ENCODE results near the gene TBC1D8.

TBC1D8 gene

DNA sequence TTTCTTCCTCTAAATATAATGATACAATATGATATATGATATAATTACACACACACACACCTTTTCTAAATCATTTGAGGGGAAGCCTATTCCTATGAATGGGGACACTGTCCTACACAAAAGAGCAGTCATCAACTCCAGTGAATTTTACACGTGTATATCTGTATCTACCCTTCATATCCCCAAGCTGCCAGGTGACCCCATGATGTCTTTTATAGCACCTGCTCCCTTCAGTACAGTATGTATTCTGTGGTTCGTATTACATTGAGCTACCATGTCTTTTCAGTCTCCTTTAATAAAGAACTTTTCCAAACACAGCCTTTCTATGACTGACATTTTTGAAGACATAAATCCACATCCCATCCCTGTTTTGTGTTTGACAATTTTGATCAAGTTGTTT lies 19.0 kb downstream of the TBC1D8 start:
- Histone ChIP-seq H3K27me3 (ENCODE audit: low read depth, low read length) (no peaks in the 10 kb centered on the region), H3K4me3 (ENCODE audit: low read depth in 1 of 2, low read length in 2 of 2) (no peak overlapping the region), H3K9me3 (ENCODE audit: control insufficient read depth in 1 of 2, low read length in 2 of 2) (no peaks in the 10 kb centered on the region)

DNA sequence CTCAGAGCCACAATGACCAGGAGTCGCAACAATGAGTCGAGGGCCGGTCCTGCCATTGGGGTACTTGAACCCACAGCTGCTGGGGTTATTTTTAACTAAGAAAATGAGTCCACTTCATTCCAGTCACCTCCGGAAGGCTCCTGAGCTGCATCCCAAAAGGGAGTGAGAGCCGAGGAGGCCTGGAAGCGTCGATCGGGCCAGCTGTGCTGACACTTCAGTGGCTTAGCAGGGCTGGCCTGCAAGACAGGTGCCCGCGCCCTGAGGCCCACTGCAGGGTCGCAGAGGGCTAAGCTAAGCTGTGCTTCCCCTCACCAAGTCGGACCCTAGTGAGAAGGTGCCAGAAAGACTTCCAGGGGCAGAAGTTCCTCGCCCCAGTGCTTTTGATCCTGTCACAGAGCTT lies 21.1 kb downstream of the TBC1D8 start:
- no peaks in the 10 kb centered on the region for H3K9me3 ChIP-seq (ENCODE audit: control insufficient read depth in 1 of 2, low read length in 2 of 2)
- no peaks in the 10 kb centered on the region for H3K36me3 ChIP-seq (ENCODE audit: control insufficient read depth in 1 of 2, insufficient read depth in 2 of 2, low read length in 2 of 2)
- no peak overlapping the region for H3K27ac ChIP-seq (ENCODE audit: low read length)
- H3K27me3 ChIP-seq (ENCODE audit: low read depth, low read length): no peaks in the 10 kb centered on the region
- peaks cover under 1 to 2% of the 10 kb centered on the region in 2 donors for H3K4me1 ChIP-seq (ENCODE audit: control insufficient read depth in 1 of 2, insufficient read depth in 2 of 2, low read length in 2 of 2)
- no peak overlapping the region for H3K4me3 ChIP-seq (ENCODE audit: low read depth in 1 of 2, low read length in 2 of 2)

More for the DNA sequence above, 19.0 kb downstream of the TBC1D8 start:
- H3K4me1 ChIP-seq (ENCODE audit: control insufficient read depth in 1 of 2, insufficient read depth in 2 of 2, low read length in 2 of 2): no peaks in the 10 kb centered on the region
- no peak overlapping the region for H3K27ac ChIP-seq (ENCODE audit: low read length)
- H3K36me3 ChIP-seq (ENCODE audit: control insufficient read depth in 1 of 2, insufficient read depth in 2 of 2, low read length in 2 of 2): no peaks in the 10 kb centered on the region

DNA sequence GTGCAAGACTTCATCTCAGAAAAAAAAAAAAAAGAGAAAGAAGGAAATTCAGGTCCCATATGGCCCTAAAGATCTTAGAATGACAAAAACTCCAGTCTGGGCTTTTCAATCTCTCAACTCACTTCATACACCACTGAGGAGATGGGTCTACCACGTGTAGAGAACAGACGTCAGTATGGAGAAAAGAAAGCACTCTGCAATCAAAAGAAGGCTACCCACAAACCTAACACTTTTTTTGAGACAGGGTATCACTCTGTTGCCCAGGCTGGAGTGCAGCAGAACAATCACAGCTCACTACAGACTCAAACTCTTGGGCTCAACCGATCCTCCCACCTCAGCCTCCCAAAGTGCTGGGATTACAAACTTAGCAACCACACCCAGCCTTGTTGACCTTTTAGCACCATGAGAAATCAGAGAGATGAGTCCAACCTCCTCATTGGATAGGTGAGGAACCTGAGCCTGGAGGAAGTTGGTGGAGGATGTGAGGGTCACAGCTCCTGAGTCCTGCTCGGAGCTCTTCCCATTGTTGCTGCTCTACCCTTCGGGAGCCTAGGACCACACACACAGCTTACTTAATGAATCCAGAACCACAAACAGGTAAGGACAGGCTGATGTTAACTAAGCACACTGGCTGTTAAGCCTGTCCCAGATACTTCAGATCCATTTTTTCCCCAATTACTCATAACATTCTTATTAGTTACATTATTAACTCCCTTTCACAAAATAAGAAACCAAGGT lies 23.7 kb downstream of the TBC1D8 start:
- H3K4me1 ChIP-seq (ENCODE audit: control insufficient read depth in 1 of 2, insufficient read depth in 2 of 2, low read length in 2 of 2): peaks cover 13 to 17% of the 10 kb centered on the region in 2 donors
- no peaks in the 10 kb centered on the region for H3K9me3 ChIP-seq (ENCODE audit: control insufficient read depth in 1 of 2, low read length in 2 of 2)
- no peak overlapping the region for H3K4me3 ChIP-seq (ENCODE audit: low read depth in 1 of 2, low read length in 2 of 2)
- no peak overlapping the region for H3K27ac ChIP-seq (ENCODE audit: low read length)
- H3K27me3 ChIP-seq (ENCODE audit: low read depth, low read length): no peaks in the 10 kb centered on the region
- no peaks in the 10 kb centered on the region for H3K36me3 ChIP-seq (ENCODE audit: control insufficient read depth in 1 of 2, insufficient read depth in 2 of 2, low read length in 2 of 2)

DNA sequence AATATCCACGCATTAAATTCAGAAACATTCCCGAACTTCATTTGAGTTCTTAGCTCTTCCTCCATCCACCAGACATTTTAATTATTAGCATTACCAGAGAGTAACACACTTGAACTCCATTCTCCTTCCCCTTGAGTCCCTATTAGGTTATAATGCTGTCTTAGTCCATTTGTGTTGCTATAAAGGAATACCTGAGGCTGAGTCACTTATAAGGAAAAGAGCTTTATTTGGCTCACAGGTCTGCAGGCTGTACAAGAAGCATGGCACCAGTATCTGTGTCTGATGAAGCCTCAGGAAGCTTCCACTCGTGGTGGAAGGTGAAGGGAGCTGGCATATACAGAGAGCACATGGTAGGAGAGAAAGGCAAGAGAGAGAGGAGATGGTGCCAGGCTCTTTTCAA lies 25.4 kb downstream of the TBC1D8 start:
- Histone ChIP-seq H3K9me3 (ENCODE audit: control insufficient read depth in 1 of 2, low read length in 2 of 2) (no peaks in the 10 kb centered on the region), H3K27ac (ENCODE audit: low read length) (no peak overlapping the region), H3K4me1 (ENCODE audit: control insufficient read depth in 1 of 2, insufficient read depth in 2 of 2, low read length in 2 of 2) (peaks cover 13 to 21% of the 10 kb centered on the region in 2 donors), H3K36me3 (ENCODE audit: control insufficient read depth in 1 of 2, insufficient read depth in 2 of 2, low read length in 2 of 2) (no peaks in the 10 kb centered on the region), H3K4me3 (ENCODE audit: low read depth in 1 of 2, low read length in 2 of 2) (no peak overlapping the region), H3K27me3 (ENCODE audit: low read depth, low read length) (no peaks in the 10 kb centered on the region)

DNA sequence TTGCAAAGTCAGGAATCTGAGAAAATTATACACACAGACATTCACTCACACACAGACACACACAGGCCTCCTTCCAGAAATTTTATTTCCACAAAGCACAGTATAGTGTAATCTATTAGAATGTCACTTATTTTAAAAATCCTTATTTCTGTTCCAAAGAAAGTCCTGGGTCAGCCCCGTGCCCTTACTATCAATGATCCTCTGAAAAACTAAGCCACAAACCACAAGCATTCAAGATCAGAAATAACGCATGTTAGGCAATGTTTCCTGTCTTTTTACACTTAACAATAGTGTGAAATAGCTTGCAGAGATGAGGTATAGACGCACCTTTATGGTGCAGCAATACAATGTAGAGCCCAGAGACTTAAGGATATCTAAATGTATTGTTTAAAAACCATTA lies 25.8 kb downstream of the TBC1D8 start:
- H3K9me3 ChIP-seq (ENCODE audit: control insufficient read depth in 1 of 2, low read length in 2 of 2): no peaks in the 10 kb centered on the region
- peaks cover 14 to 22% of the 10 kb centered on the region in 2 donors for H3K4me1 ChIP-seq (ENCODE audit: control insufficient read depth in 1 of 2, insufficient read depth in 2 of 2, low read length in 2 of 2)
- no peaks in the 10 kb centered on the region for H3K27me3 ChIP-seq (ENCODE audit: low read depth, low read length)
- no peak overlapping the region for H3K27ac ChIP-seq (ENCODE audit: low read length)
- H3K4me3 ChIP-seq (ENCODE audit: low read depth in 1 of 2, low read length in 2 of 2): no peak overlapping the region
- no peaks in the 10 kb centered on the region for H3K36me3 ChIP-seq (ENCODE audit: control insufficient read depth in 1 of 2, insufficient read depth in 2 of 2, low read length in 2 of 2)

DNA sequence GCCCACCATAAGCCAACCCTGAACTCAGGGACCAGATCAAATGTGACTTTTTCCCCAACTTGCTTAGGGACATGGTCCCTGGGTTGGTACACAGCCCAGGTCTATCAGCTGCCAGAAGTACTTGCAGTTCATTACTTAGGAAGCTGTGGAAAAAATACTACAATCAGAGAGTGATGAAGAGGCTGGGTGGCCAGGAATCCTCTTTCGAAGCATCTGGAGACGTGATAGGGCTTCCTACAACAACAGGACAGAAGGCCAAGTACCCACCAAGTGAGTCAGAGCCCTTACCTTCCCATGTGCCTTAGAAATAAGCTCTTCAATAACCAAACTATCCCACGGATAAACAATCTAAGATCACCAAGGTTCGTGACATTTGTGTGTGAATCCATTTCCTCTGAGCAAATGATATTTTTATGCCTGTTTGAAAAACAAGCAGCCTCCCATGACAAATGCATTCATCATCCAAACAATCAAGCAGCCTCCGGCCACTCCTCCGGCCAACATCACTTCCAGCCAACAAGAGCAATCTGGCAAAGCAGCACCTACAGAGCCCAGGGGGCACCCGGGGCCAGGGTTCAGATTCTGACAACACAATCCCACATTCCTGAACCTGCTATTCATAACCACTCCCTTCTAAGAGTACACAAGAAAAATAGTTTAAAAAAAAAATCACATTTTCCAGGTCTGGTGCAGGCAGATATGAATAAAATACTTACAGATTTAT lies 26.4 kb downstream of the TBC1D8 start:
- H3K27me3 ChIP-seq (ENCODE audit: low read depth, low read length): no peaks in the 10 kb centered on the region
- H3K4me3 ChIP-seq (ENCODE audit: low read depth in 1 of 2, low read length in 2 of 2): peak overlapping the region in 1 of 2 donors; percentile 9
- peak overlapping the region; percentile 53 for H3K27ac ChIP-seq (ENCODE audit: low read length)
- no peaks in the 10 kb centered on the region for H3K36me3 ChIP-seq (ENCODE audit: control insufficient read depth in 1 of 2, insufficient read depth in 2 of 2, low read length in 2 of 2)
- no peaks in the 10 kb centered on the region for H3K9me3 ChIP-seq (ENCODE audit: control insufficient read depth in 1 of 2, low read length in 2 of 2)
- H3K4me1 ChIP-seq (ENCODE audit: control insufficient read depth in 1 of 2, insufficient read depth in 2 of 2, low read length in 2 of 2): peaks cover 19 to 28% of the 10 kb centered on the region in 2 donors

DNA sequence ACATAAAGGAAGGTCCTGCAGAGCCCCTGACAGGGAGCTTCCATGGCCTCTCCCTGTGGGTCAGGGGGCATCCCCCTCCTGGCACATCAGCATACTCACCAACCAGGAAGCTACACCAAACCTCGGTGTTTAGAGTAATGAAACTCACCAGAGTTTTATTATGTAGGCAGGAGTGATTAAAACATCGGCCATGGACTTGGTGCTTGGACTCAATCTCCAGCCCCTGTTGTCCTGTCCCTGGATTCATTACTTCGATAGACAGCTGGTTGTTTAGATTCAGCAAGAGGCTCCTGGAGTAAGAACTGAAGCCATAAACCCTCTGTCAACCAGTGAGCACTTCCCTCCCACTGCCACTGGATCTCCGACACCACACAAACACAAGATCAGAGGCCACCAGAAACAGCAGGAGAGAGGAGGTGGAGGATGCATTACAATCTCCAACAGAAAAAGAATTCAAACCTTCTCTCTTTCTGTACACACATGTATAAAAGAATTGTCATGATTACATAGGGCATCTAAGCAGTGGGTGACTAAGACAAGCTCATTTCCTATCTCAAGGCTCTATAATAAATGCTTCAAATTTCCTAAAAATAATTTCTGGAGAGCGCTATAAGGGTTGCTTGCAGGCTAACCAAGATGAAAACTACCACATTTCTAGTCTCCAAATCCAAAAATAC lies 27.2 kb downstream of the TBC1D8 start:
- Histone ChIP-seq H3K27ac (ENCODE audit: low read length) (peak overlapping the region; percentile 53), H3K27me3 (ENCODE audit: low read depth, low read length) (no peaks in the 10 kb centered on the region), H3K36me3 (ENCODE audit: control insufficient read depth in 1 of 2, insufficient read depth in 2 of 2, low read length in 2 of 2) (no peaks in the 10 kb centered on the region), H3K4me3 (ENCODE audit: low read depth in 1 of 2, low read length in 2 of 2) (peak overlapping the region in 1 of 2 donors; percentile 9), H3K9me3 (ENCODE audit: control insufficient read depth in 1 of 2, low read length in 2 of 2) (no peaks in the 10 kb centered on the region), H3K4me1 (ENCODE audit: control insufficient read depth in 1 of 2, insufficient read depth in 2 of 2, low read length in 2 of 2) (peaks cover 24 to 29% of the 10 kb centered on the region in 2 donors)

DNA sequence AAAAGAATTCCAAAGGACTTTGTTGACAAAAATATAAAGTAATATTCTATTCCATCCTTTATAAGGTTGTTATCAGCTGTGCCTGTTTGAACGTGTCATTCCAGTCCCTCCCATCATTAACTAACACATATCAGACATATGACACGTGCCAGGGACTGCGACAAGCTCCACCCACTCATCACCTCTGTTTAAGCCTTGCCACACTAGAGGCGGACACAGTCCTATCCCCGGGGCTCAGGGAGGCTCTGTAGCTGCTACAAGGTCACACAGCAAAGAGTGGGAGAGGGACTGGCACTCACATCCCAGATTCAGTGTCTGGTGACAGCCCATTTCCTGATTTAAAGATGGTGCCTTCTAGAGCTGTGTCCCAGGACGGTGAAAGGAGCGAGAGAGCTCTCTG lies 30.0 kb downstream of the TBC1D8 start:
- Histone ChIP-seq H3K27ac (ENCODE audit: low read length) (peak overlapping the region; percentile 8), H3K9me3 (ENCODE audit: control insufficient read depth in 1 of 2, low read length in 2 of 2) (no peaks in the 10 kb centered on the region), H3K36me3 (ENCODE audit: control insufficient read depth in 1 of 2, insufficient read depth in 2 of 2, low read length in 2 of 2) (no peaks in the 10 kb centered on the region), H3K4me1 (ENCODE audit: control insufficient read depth in 1 of 2, insufficient read depth in 2 of 2, low read length in 2 of 2) (peaks cover 24 to 29% of the 10 kb centered on the region in 2 donors), H3K4me3 (ENCODE audit: low read depth in 1 of 2, low read length in 2 of 2) (no peak overlapping the region), H3K27me3 (ENCODE audit: low read depth, low read length) (no peaks in the 10 kb centered on the region)

DNA sequence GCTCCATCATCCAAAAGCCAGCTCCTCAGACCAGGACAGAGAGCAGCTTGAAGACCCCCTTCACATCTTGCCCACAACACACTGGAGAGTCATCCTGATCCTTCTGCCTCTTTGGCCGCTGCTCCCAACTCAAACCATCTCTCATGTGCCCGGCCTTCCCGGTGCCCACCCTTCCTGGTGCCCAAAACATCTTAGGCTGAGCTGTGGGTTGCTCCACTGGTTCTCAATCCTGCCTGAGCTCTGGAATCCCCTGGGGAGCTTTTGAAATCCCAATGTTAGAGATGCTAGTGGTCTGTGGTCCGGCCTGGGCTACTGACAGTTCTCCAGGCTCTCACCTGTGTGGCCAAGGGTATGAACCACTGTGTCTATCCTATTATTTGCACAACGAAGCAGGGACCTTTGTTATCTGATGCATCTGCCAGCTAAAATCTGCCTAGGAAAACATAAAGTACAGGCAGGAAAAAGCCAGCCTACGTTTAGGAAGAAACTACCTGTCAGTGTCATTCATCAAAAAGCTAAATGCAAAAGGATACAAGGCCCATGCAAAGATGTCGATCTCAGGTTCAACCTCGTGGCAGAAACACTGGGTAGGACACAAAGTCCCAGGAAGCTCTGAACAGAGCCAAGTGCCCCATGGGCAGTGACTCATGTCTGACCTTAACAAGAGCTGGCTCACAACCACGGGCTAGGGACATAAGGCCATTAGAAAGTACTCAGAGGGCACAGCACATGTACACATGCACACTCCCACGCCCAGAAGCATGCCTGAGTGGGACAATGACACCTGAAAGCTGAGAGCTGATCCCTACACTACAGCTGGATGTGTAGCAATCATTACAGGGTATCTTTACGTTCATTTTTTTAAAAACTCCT lies 30.8 kb downstream of the TBC1D8 start:
- Histone ChIP-seq H3K9me3 (ENCODE audit: control insufficient read depth in 1 of 2, low read length in 2 of 2) (no peaks in the 10 kb centered on the region), H3K27me3 (ENCODE audit: low read depth, low read length) (no peaks in the 10 kb centered on the region), H3K27ac (ENCODE audit: low read length) (peak overlapping the region; percentile 7), H3K4me1 (ENCODE audit: control insufficient read depth in 1 of 2, insufficient read depth in 2 of 2, low read length in 2 of 2) (peaks cover 24 to 29% of the 10 kb centered on the region in 2 donors), H3K36me3 (ENCODE audit: control insufficient read depth in 1 of 2, insufficient read depth in 2 of 2, low read length in 2 of 2) (no peaks in the 10 kb centered on the region), H3K4me3 (ENCODE audit: low read depth in 1 of 2, low read length in 2 of 2) (no peak overlapping the region)

DNA sequence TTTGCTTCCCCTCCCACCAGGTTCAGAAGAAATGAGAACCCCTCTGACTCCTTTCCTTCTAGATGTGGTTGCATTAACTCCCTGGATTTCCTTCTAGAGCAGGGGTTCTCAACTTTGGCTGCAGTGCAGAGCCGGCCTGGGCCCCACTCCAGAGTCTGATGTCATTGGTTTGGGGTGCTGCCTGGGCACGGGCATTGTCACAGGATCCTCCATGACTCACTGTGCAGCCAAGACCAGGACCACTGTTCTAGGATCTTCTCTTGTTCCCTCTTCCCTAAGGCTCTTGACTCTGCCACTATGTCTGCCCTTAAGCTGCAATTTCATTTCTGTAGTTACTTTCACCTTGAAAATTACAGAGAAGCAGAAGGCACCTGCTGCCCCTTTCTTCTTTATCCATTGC lies 31.8 kb downstream of the TBC1D8 start:
- no peak overlapping the region for H3K27ac ChIP-seq (ENCODE audit: low read length)
- H3K4me3 ChIP-seq (ENCODE audit: low read depth in 1 of 2, low read length in 2 of 2): no peak overlapping the region
- peaks cover 21 to 22% of the 10 kb centered on the region in 2 donors for H3K4me1 ChIP-seq (ENCODE audit: control insufficient read depth in 1 of 2, insufficient read depth in 2 of 2, low read length in 2 of 2)
- H3K36me3 ChIP-seq (ENCODE audit: control insufficient read depth in 1 of 2, insufficient read depth in 2 of 2, low read length in 2 of 2): no peaks in the 10 kb centered on the region
- no peaks in the 10 kb centered on the region for H3K27me3 ChIP-seq (ENCODE audit: low read depth, low read length)
- H3K9me3 ChIP-seq (ENCODE audit: control insufficient read depth in 1 of 2, low read length in 2 of 2): no peaks in the 10 kb centered on the region
